ENCODE data around the gene ATG5.

DNA sequence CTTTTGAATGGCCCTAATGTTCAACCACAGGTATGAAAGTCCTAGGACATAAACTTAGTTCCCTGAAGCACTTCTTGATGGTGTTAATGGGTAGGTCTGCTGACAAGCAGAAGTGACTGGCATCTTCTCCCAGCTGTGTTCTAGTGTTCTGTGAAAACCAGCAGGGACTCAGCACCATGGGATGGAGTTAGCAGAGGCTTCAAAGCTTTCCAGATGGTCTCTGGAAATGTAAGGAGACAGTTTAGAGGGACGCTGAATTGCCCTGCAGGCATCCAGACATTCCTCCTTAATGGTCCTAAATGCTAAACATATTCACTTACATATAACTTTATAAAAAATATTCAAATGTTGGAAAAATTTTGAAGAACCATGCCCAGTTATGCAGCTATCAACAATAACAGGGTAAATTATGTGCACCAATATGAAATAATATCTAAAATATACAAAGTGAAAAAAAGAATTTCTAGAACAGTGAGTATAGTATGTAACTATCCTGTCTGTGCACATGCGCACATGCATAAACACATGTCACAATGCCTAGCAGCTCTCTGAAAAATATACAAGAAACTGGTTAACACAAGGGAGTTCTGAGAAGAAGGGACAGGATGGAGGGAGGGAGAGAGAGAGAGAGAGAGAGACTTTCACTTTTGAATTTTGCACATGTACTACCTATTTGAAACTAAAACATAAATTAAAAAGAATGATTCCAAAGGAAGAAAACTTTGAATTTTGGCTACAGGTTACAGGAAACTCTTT is 152.3 kb downstream of the ATG5 start:
- TF ChIP-seq EP300 (IDR thresholded peaks at IDR 0.05) (no peak), POLR2A (IDR thresholded peaks at IDR 0.05) (no peak), CTCF (IDR thresholded peaks at IDR 0.05) (no peak)
